SHP77 treated with DMSO at 0.1 percent for 48 hours (cell line): ENCODE data around the gene FBXL7.

ENCODE experiments used
- DNase-seq: peaks from one replicate; lab custom pipeline; 2025; lab: John Stamatoyannopoulos, UW

Gene FBXL7

GRCh38 chr5:15674716-15675115, 174.7 kb downstream of the FBXL7 start:
- DNase-seq = no peak

GRCh38 chr5:15676591-15676990, 176.6 kb downstream of the FBXL7 start:
- DNase-seq = no peak

GRCh38 chr5:15679161-15679560, 179.2 kb downstream of the FBXL7 start:
- no peak for DNase-seq

- DNase-seq = no peak
Observed at GRCh38 chr5:15680455-15680854, 180.5 kb downstream of the FBXL7 start.

GRCh38 chr5:15682122-15682521, 182.1 kb downstream of the FBXL7 start:
- DNase-seq = no peak

GRCh38 chr5:15682566-15682965, 182.6 kb downstream of the FBXL7 start:
- no peak for DNase-seq

- DNase-seq = peak; percentile 21
Observed at GRCh38 chr5:15683332-15683731, 183.4 kb downstream of the FBXL7 start.

- no peak for DNase-seq
Observed at GRCh38 chr5:15687401-15687800, 187.4 kb downstream of the FBXL7 start.

GRCh38 chr5:15689836-15690235, 189.9 kb downstream of the FBXL7 start:
- no peak for DNase-seq

- no peak for DNase-seq
Observed at GRCh38 chr5:15690611-15691010, 190.6 kb downstream of the FBXL7 start.

GRCh38 chr5:15691521-15691920, 191.5 kb downstream of the FBXL7 start:
- DNase-seq = no peak

- no peak for DNase-seq
Observed at GRCh38 chr5:15692706-15693381, 192.9 kb downstream of the FBXL7 start.

GRCh38 chr5:15693382-15693728, 193.4 kb downstream of the FBXL7 start:
- DNase-seq = no peak

- DNase-seq = no peak
Observed at GRCh38 chr5:15693933-15694332, 194.0 kb downstream of the FBXL7 start.

GRCh38 chr5:15694696-15695214, 194.8 kb downstream of the FBXL7 start:
- DNase-seq = no peak

- DNase-seq = no peak
Observed at GRCh38 chr5:15695215-15695731, 195.3 kb downstream of the FBXL7 start.

GRCh38 chr5:15700373-15700772, 200.4 kb downstream of the FBXL7 start:
- no peak for DNase-seq

- DNase-seq = no peak
Observed at GRCh38 chr5:15702102-15702501, 202.1 kb downstream of the FBXL7 start.

- no peak for DNase-seq
Observed at GRCh38 chr5:15703901-15704300, 203.9 kb downstream of the FBXL7 start.

- DNase-seq = no peak
Observed at GRCh38 chr5:15704397-15704947, 204.5 kb downstream of the FBXL7 start.

- DNase-seq = no peak
Observed at GRCh38 chr5:15707631-15708030, 207.7 kb downstream of the FBXL7 start.

- no peak for DNase-seq
Observed at GRCh38 chr5:15711892-15712291, 211.9 kb downstream of the FBXL7 start.

GRCh38 chr5:15715535-15715934, 215.6 kb downstream of the FBXL7 start:
- DNase-seq = no peak

- DNase-seq = no peak
Observed at GRCh38 chr5:15715967-15716366, 216.0 kb downstream of the FBXL7 start.
